Measurements from ENCODE around the gene ZNF282.
"Not testable (repeated sequence)": the region's sequence is repeated elsewhere in the genome, so short reads cannot be mapped to it uniquely, and the experiment has no call there.

ZNF282 gene

DNA sequence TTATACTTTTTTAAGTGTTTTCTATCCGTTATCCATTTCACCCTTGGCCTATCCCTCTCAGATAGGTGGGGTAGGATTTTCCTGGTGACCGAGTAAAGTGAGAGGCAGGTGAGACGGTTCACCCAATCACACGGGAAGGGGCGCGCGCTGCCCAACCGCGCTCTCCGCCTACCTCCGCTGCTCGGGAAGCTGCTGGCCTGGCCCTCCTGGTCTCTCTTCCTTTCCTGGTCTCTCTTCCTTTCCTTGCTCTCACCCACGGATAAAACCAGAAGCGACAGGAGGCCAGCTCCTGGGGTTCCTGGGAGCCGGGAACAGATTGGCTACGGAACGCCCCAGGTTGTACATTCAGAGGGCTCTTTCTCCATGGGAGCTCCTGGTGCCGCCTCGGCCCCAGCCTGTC lies 29.8 kb downstream of the ZNF282 start:
- H3K4me3 Mint-ChIP-seq, result no peak overlapping the region
- no peak for ATAC-seq (ENCODE audit: low read depth)
- H3K27me3 Mint-ChIP-seq, result no peaks in the 10 kb centered on the region
- peaks cover 22% of the 10 kb centered on the region for H3K36me3 Mint-ChIP-seq
- H3K9me3 Mint-ChIP-seq, result no peaks in the 10 kb centered on the region
- peaks cover 5% of the 10 kb centered on the region for H3K4me1 Mint-ChIP-seq
- no peak overlapping the region for H3K27ac Mint-ChIP-seq
- no peak for DNase-seq (ENCODE audit: low spot score in 2 of 2)

DNA sequence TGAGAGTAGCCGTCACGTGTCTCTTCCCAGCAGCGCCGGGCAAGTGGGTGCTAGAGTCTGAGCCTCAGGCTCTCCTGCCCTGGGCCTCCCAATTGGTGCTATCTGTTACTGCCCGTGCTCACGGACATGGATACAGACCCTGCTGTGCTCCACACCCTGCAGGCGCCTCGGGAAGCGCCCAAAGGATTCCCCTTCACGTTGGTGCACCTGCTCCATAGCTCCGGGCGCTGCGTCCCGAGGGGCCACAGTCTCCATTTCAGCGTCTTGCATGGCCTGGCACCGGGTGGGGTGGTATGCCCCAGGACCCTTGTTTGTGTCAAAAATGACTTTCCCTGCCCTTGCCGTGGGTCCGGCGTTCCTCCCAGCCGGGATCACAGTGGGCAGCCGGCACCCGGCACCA lies 30.3 kb downstream of the ZNF282 start:
- H3K36me3 Mint-ChIP-seq, result peaks cover 22% of the 10 kb centered on the region
- peaks cover 5% of the 10 kb centered on the region for H3K4me1 Mint-ChIP-seq
- H3K27ac Mint-ChIP-seq, result no peak overlapping the region
- H3K27me3 Mint-ChIP-seq, result no peaks in the 10 kb centered on the region
- H3K4me3 Mint-ChIP-seq, result no peak overlapping the region
- DNase-seq (ENCODE audit: low spot score in 2 of 2), result no peak
- no peaks in the 10 kb centered on the region for H3K9me3 Mint-ChIP-seq
- no peak for ATAC-seq (ENCODE audit: low read depth)

DNA sequence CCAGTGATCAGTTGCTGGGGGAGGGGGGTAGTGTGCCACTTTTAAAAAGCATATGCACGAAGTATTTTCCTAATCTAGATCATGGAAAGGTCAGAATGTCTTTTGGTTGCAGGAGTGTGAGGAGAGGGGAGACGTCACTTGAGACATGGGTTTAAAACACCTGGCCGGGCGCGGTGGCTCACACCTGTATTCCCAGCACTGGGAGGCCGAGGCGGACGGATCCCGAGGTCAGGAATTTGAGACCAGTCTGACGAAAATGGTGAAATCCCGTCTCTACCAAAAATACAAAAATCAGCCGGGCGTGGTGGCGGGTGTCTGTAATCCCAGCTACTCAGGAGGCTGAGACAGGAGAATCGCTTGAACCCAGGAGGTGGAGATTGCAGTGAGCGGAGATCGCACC lies 31.0 kb downstream of the ZNF282 start:
- H3K27me3 Mint-ChIP-seq; H3K9me3 Mint-ChIP-seq; H3K4me1 Mint-ChIP-seq; H3K4me3 Mint-ChIP-seq; H3K27ac Mint-ChIP-seq; ATAC-seq (ENCODE audit: low read depth); DNase-seq (ENCODE audit: low spot score in 2 of 2): not testable (repeated sequence)
- H3K36me3 Mint-ChIP-seq, result peaks cover 18% of the 10 kb centered on the region

DNA sequence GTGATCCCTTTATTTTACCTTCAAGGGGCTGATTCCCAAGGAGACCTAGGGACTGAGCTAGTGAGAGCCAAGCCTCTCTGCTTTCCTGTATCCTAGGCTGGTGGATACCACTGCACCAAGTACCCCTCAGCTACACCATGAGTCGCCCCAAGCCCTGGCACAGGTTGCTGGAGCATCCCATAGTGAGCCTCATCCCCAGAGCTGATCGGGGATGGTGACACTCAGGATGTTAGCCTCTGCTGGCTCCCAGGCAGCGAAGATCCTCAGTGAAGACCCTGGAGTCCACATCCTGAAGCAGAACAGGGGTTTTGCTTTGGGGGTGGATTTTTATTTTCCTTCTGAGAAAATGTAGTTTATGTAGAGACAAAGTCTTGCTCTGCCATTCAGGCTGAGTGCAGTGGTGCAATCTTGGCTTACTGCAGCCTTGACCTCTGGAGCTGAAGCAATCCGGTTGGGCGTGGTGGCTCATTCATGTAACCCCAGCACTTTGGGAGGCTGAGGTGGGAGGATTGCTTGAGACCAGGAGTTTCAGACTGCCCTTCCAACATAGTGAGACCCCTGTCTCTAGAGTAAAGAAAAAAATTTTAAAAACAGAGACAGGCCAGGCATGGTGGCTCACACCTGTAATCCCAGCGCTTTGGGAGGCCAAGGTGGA lies 31.6 kb downstream of the ZNF282 start:
- no peaks in the 10 kb centered on the region for H3K27me3 Mint-ChIP-seq
- no peak overlapping the region for H3K4me3 Mint-ChIP-seq
- DNase-seq (ENCODE audit: low spot score in 2 of 2) (no peak), ATAC-seq (ENCODE audit: low read depth) (no peak)
- no peaks in the 10 kb centered on the region for H3K9me3 Mint-ChIP-seq
- no peak overlapping the region for H3K27ac Mint-ChIP-seq
- H3K36me3 Mint-ChIP-seq, result peaks cover 14% of the 10 kb centered on the region
- H3K4me1 Mint-ChIP-seq, result peaks cover 5% of the 10 kb centered on the region

DNA sequence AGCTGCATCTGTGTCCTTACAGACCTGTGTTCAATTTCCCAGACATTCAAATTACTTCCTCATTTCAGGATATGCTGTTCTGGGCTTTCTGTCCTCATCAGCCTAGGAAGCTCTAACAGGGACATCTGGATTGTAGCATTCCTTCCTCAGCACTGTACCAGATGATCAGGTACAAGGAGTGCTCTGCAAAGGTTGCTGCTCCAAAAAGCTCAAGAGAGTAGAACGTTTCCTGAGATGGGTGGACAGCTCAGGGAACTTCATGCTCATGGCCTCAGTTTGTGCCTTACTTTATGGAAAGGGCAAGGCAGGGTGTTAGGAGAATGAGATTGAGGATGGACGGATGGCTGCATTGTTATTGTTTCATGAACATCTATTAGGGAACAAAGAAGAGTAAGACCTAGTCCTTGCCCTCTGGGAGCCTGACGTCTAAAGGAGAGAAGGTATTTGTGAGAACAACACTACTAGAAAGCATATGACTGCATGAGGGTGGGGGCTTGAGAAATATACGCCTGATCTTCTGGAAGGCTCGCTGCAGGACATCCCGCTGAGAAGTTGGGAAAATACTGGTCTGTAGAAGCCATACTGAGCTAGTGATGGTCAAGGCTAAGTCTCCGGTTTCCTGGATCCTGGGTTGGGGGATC lies 33.6 kb downstream of the ZNF282 start:
- Mint-ChIP-seq H3K9me3 (no peaks in the 10 kb centered on the region), H3K4me3 (no peak overlapping the region), H3K27me3 (peaks cover under 1% of the 10 kb centered on the region), H3K4me1 (peaks cover 5% of the 10 kb centered on the region), H3K27ac (no peak overlapping the region), H3K36me3 (peaks cover 11% of the 10 kb centered on the region)
- ATAC-seq (ENCODE audit: low read depth) (no peak), DNase-seq (ENCODE audit: low spot score in 2 of 2) (no peak)

DNA sequence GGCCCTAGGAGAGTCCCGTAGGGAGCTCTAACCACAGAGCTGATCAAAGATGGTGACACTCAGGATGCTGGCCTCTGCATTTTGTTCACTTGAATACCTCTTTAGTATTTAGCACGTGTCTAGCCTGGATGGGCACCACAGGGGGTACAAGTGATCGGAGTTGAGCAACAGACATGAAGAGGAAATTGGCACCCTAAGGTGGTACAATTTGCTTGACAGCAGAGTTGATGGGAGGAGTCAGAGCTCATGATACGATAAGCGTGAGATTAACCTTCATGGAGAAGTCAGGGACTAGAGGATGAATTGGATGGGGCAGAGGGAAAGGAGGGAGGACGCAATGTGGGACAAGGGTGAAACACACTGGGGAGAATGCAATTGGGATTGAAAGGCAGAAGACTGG lies 34.2 kb downstream of the ZNF282 start:
- H3K27me3 Mint-ChIP-seq, result peaks cover 2% of the 10 kb centered on the region
- H3K4me1 Mint-ChIP-seq, result peaks cover 5% of the 10 kb centered on the region
- ATAC-seq (ENCODE audit: low read depth) (no peak), DNase-seq (ENCODE audit: low spot score in 2 of 2) (no peak)
- no peaks in the 10 kb centered on the region for H3K9me3 Mint-ChIP-seq
- H3K4me3 Mint-ChIP-seq, result no peak overlapping the region
- no peak overlapping the region for H3K27ac Mint-ChIP-seq
- peaks cover 11% of the 10 kb centered on the region for H3K36me3 Mint-ChIP-seq

DNA sequence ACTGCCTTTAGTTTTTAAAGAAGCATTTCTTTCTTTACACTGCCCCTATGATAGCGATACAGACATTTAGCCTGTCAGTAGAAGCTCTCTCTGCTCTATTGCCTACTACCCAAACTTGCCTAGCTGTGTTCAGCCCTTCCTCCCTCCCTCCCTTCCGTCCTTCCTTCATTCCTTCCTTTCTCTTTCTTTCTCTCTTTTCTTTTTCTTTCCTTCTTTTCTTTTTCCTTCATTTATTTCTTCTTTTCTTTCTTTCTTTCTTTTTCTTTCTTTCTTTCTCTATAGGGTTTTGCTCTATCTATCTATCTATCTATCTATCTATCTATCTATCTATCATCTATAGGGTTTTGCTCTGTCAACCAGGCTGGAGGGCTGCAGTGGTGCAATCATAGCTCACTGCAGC lies 37.0 kb downstream of the ZNF282 start:
- ATAC-seq (ENCODE audit: low read depth) (no peak), DNase-seq (ENCODE audit: low spot score in 2 of 2) (no peak)
- H3K4me1 Mint-ChIP-seq, result peaks cover 5% of the 10 kb centered on the region
- peaks cover 2% of the 10 kb centered on the region for H3K27me3 Mint-ChIP-seq
- no peak overlapping the region for H3K4me3 Mint-ChIP-seq
- no peak overlapping the region for H3K27ac Mint-ChIP-seq
- no peaks in the 10 kb centered on the region for H3K36me3 Mint-ChIP-seq
- no peaks in the 10 kb centered on the region for H3K9me3 Mint-ChIP-seq

DNA sequence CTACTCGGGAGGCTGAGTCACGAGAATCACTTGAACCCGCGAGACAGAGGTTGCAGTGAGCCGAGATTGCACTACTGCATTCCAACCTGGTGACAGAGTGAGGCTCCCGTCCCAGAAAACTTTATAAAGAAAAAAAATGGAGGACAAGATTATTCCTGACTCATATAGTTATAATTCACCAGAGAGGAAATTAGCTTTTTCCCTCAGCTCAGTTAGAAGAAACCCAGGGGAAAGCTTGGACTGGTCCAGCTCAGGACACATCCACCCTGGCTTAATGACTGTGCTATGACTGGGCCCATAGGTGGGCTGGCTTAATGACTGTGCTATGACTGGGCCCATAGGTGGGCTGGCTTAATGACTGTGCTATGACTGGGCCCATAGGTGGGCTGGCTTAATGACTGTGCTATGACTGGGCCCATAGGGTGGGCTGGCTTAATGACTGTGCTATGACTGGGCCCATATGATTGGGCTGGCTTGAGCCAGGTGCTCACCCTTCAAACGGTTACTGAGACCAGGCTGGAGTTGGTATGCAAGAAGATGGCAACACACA lies 38.4 kb downstream of the ZNF282 start:
- not testable (repeated sequence) for ATAC-seq (ENCODE audit: low read depth); H3K27ac Mint-ChIP-seq

DNA sequence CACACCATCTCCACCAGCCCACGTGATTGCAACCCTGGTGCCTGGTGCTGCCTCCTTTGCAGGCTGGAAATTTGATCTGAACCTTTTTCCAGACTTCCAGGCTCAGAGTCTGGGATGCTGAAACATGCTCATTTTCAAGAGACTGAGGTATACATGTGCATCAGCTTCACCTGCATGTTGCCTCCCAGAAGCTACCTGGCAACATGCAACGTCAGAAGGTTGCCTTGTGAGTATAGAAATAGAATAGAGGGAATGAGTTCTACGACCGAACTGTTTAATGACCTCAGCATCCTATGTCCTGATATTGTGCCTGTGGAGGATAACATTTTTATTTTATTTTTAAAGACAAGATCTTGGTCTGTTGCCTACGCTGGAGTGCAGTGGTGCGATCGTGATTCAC lies 42.2 kb downstream of the ZNF282 start:
- DNase-seq (ENCODE audit: low spot score in 2 of 2) (no peak), ATAC-seq (ENCODE audit: low read depth) (no peak)
- Mint-ChIP-seq H3K27ac (no peak overlapping the region), H3K9me3 (no peaks in the 10 kb centered on the region), H3K27me3 (peaks cover 2% of the 10 kb centered on the region), H3K4me3 (no peak overlapping the region), H3K4me1 (peaks cover 14% of the 10 kb centered on the region), H3K36me3 (peaks cover 2% of the 10 kb centered on the region)

More for the DNA sequence above, 38.4 kb downstream of the ZNF282 start:
- H3K9me3 Mint-ChIP-seq; DNase-seq (ENCODE audit: low spot score in 2 of 2); H3K4me1 Mint-ChIP-seq; H3K27me3 Mint-ChIP-seq; H3K4me3 Mint-ChIP-seq; H3K36me3 Mint-ChIP-seq: not testable (repeated sequence)

DNA sequence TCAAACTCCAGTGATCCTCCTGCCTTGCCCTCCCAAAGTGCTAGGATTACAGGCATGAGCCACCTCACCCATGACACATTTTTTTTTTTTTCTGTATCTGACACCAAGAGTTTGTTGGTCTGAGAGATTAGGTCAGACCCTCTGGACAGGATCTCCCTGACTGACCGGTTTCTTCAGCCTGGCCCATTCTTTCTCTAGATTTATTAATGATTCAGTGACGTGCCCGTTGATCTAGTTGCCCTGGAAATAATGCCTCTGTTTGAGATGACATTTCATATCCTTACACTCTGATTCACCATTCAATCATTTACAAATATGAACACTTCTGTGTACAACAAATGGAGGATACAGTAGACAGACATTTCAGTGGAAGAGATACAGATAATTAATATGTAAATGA lies 42.7 kb downstream of the ZNF282 start:
- Mint-ChIP-seq H3K9me3 (no peaks in the 10 kb centered on the region), H3K36me3 (peaks cover 6% of the 10 kb centered on the region), H3K27ac (peak overlapping the region; percentile 23), H3K27me3 (peaks cover 2% of the 10 kb centered on the region), H3K4me1 (peaks cover 14% of the 10 kb centered on the region), H3K4me3 (peak overlapping the region; percentile 92)
- no peak for ATAC-seq (ENCODE audit: low read depth)
- no peak for DNase-seq (ENCODE audit: low spot score in 2 of 2)

DNA sequence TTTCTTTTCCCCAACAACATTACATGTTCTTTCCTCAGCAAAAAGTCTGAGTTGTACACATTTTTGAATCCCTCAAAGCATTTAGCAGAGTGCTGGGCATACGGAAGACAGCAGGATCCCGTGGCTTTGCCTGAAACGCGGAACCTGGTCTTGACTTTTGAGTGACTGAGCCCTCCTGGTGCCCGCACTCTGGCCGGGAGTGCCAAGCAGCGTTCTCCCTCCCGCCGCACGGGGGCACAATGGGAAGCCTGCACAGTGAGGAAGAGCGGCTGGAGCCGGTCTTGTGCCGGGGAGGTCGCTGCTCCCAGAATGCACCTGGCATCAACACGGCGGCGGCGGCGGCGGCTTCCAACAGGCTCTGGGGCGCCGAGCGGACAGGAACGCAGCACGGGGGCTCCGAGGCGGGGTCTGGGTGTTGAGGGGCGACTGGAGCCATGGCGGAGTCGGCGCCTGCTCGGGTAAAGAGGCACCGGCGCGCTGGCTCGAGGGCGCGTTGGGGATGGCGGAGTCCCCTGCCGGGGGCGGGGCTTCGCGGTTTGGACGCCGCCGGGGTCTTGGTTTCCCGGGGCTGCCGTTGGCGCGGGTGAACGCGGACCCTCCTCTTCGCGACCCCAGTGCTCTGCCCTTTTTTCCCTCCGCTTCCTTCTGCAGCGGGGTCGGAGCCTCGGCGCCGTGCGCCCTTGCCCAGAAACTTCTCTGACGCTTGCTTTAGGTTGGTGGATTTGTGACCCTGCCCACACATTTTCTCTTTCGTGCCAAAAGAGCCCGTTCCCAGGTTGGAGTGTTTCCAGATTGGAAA lies 44.2 kb downstream of the ZNF282 start, which contains the start of gene ZNF212:
Gene ZNF212, plus strand, starts transcription at position 307 of the 799 bp plus-strand sequence. Its CDS starts 128 bp downstream, at position 435.
- Mint-ChIP-seq H3K27me3 (no peaks in the 10 kb centered on the region), H3K4me3 (peak within 1 kb of the TSS; percentile 92), H3K9me3 (no peaks in the 10 kb centered on the region), H3K36me3 (peaks cover 6% of the 10 kb centered on the region), H3K4me1 (peaks cover 16% of the 10 kb centered on the region), H3K27ac (peak within 1 kb of the TSS; percentile 85)
- peak; percentile 76 to 80 for DNase-seq (ENCODE audit: low spot score in 2 of 2)
- ATAC-seq (ENCODE audit: low read depth), result peak; percentile 97

DNA sequence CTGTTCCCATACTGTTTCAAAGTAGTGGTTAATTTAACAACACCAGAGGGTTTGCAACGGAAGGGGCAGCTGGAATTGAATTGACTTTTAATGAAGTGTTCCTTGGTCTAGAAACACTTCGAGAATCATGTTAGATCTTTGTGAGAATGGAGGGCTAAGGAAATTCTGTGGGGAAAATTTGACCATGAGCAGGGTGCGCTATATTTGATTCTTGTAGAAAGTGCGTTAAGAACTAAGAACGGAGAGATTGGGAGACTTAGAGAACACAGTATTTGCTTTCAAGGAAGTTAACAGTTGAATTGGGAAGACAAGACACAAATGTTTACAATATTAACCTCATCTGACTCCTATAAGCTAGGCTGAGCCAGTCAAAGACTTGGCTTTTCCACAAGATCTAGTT lies 45.3 kb downstream of the ZNF282 start:
- peaks cover 25% of the 10 kb centered on the region for H3K4me1 Mint-ChIP-seq
- peaks cover 6% of the 10 kb centered on the region for H3K36me3 Mint-ChIP-seq
- H3K27me3 Mint-ChIP-seq, result no peaks in the 10 kb centered on the region
- H3K27ac Mint-ChIP-seq, result peak overlapping the region; percentile 31
- no peaks in the 10 kb centered on the region for H3K9me3 Mint-ChIP-seq
- ATAC-seq (ENCODE audit: low read depth) (no peak), DNase-seq (ENCODE audit: low spot score in 2 of 2) (no peak)
- peak overlapping the region; percentile 92 for H3K4me3 Mint-ChIP-seq

DNA sequence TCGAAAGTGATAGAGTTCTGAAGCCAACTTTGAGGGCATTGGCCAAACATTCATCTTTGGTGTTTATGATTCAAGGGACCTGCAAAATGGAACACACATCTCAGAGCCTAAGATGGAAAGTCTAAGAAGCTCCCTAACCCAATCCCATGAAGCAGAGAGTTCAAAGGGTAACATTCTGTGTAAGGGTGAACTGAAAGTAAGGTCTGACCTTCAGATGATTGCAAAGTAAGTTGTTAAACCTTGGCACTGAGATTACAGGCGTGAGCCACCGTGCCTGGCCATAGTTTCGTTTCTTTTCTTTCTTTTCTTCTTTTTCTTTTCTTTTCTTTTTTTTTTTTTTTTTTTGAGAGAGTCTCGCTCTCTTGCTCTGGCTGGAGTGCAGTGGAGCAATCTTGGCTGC lies 46.4 kb downstream of the ZNF282 start:
- peaks cover 9% of the 10 kb centered on the region for H3K36me3 Mint-ChIP-seq
- no peaks in the 10 kb centered on the region for H3K27me3 Mint-ChIP-seq
- ATAC-seq (ENCODE audit: low read depth) (no peak), DNase-seq (ENCODE audit: low spot score in 2 of 2) (no peak)
- no peak overlapping the region for H3K4me3 Mint-ChIP-seq
- no peak overlapping the region for H3K27ac Mint-ChIP-seq
- H3K9me3 Mint-ChIP-seq, result no peaks in the 10 kb centered on the region
- peaks cover 30% of the 10 kb centered on the region for H3K4me1 Mint-ChIP-seq

DNA sequence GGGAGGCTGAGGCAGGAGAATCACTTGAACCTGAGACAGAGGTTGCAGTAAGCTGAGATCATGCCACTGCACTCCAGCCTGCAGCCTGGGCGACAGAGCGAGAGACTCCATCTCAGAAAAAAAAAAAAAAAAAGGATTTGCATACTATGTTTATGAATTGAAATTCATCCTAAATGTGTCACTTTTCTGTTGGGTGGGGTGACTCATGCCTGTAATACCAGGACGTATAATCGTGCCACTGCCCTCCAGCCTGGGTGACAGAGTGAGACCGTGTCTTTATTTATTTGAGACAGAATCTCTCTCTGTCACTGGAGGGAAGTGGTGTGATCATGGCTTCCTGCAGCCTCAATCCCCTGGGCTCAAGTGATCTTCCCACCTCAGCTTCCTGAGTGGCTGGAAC lies 49.9 kb downstream of the ZNF282 start:
- H3K4me1 Mint-ChIP-seq, result peaks cover 33% of the 10 kb centered on the region
- peaks cover 11% of the 10 kb centered on the region for H3K36me3 Mint-ChIP-seq
- DNase-seq (ENCODE audit: low spot score in 2 of 2) (no peak), ATAC-seq (ENCODE audit: low read depth) (peak; percentile 56)
- H3K4me3 Mint-ChIP-seq, result no peak overlapping the region
- no peaks in the 10 kb centered on the region for H3K27me3 Mint-ChIP-seq
- peak overlapping the region; percentile 15 for H3K27ac Mint-ChIP-seq
- no peaks in the 10 kb centered on the region for H3K9me3 Mint-ChIP-seq
